SK-N-SH (cell line): ENCODE data around the gene SH3D19. TPM values are rescaled to one million over a fixed set of nuclear protein-coding genes. Genes with fewer than 3 reads are reported as not detected.

Source experiments
- CTCF ChIA-PET: fragments of 300-600, 350-600 bp; formaldehyde crosslinking; extraction: SDS; loops from one replicate; lab custom pipeline; 2021; lab: Yijun Ruan, JAX
- POLR2A ChIA-PET: fragments of 350-600 bp; sonication (Branson Sonifier 250); formaldehyde crosslinking; extraction: SDS; loops from one replicate; lab custom pipeline; 2020; ENCODE audit warnings: antibody characterized with exemption, inconsistent platforms; lab: Yijun Ruan, JAX
- DNase-seq: peaks from one replicate; pipeline ENCODE4 v3.0.0; 2012
- H2AFZ ChIP-seq: fragments of 200-600 bp; sonication (generic); 2 replicates; pipeline ENCODE4 v1.8.1; 2016; ENCODE audit warnings: antibody characterized with exemption, mild to moderate bottlenecking, low read depth
- H3F3A ChIP-seq: fragments of 200-600 bp; sonication (generic); replicated peaks from 2 replicates; pipeline ENCODE3; 2016; ENCODE audit warnings: antibody characterized with exemption, mild to moderate bottlenecking; ENCODE audit not compliant: insufficient read depth
- H3K27ac ChIP-seq, 2 experiments: fragments of 200-500 bp in 1 of 2; fragments of 200-600 bp in 1 of 2; sonication (Bioruptor generic) in 1 of 2; sonication (generic), shearing (Covaris generic) in 1 of 2; 2 replicates each; pipeline versions ENCODE4 v1.5.1 to v1.6.1; 2014 to 2016; ENCODE audit warnings: low read depth in 2 of 2, inconsistent platforms in 1 of 2, low read length in 1 of 2, mild to moderate bottlenecking in 1 of 2, mixed read lengths in 1 of 2
- H3K27me3 ChIP-seq: fragments of 200-600 bp; sonication (generic), shearing (Covaris generic); 2 replicates; pipeline ENCODE4 v1.6.1; 2016; ENCODE audit warnings: mixed run types; ENCODE audit not compliant: insufficient read depth
- H3K36me3 ChIP-seq, 2 experiments: fragments of 200-500 bp in 1 of 2; fragments of 200-600 bp in 1 of 2; sonication (Bioruptor generic) in 1 of 2; sonication (generic) in 1 of 2; replicated peaks in 1 of 2; 2 replicates each; pipeline versions ENCODE3 to v1.5.1; 2014 to 2016; ENCODE audit warnings: low read length in 1 of 2, mild to moderate bottlenecking in 1 of 2; ENCODE audit not compliant: insufficient read depth in 2 of 2, control insufficient read depth in 1 of 2
- H3K4me1 ChIP-seq, 2 experiments: fragments of 200-500 bp in 1 of 2; fragments of 200-600 bp in 1 of 2; sonication (Bioruptor generic) in 1 of 2; sonication (generic), shearing (Covaris generic) in 1 of 2; 2 replicates each; pipeline versions ENCODE4 v1.5.1 to v1.6.1; 2014 to 2016; ENCODE audit warnings: low read depth in 1 of 2, low read length in 1 of 2, mixed run types in 1 of 2; ENCODE audit not compliant: insufficient read depth in 2 of 2, control insufficient read depth in 1 of 2
- H3K4me2 ChIP-seq: fragments of 200-600 bp; sonication (generic), shearing (Covaris generic); 2 replicates; pipeline ENCODE4 v1.6.1; 2017; ENCODE audit warnings: mixed run types
- H3K4me3 ChIP-seq, 2 experiments: fragments of 200-500 bp in 1 of 2; fragments of 200-600 bp in 1 of 2; sonication (Bioruptor generic) in 1 of 2; sonication (generic), shearing (Covaris generic) in 1 of 2; 2 replicates each; pipeline versions ENCODE4 v1.5.1 to v1.8.1; 2014 to 2016; ENCODE audit warnings: low read depth in 2 of 2, inconsistent platforms in 1 of 2, low read length in 1 of 2, mild to moderate bottlenecking in 1 of 2, mixed read lengths in 1 of 2, moderate library complexity in 1 of 2
- H3K79me2 ChIP-seq: fragments of 200-600 bp; sonication (generic); 2 replicates; pipeline ENCODE4 v1.8.1; 2017; ENCODE audit warnings: mild to moderate bottlenecking; ENCODE audit not compliant: insufficient read depth
- H3K9ac ChIP-seq: fragments of 200-600 bp; sonication (generic); 2 replicates; pipeline ENCODE4 v1.6.1; 2017; ENCODE audit warnings: mixed run types
- H3K9me2 ChIP-seq: fragments of 200-600 bp; sonication (generic); 2 replicates; pipeline ENCODE4 v1.6.1; 2017; ENCODE audit warnings: mixed run types
- H3K9me3 ChIP-seq: fragments of 200-600 bp; sonication (generic); 2 replicates; pipeline ENCODE4 v1.6.1; 2017; ENCODE audit warnings: mixed run types, mild to moderate bottlenecking, moderate library complexity
- H4K20me1 ChIP-seq: fragments of 200-600 bp; sonication (generic); 2 replicates; pipeline ENCODE4 v1.6.1; 2017; ENCODE audit warnings: mild to moderate bottlenecking, mixed run types; ENCODE audit not compliant: insufficient read depth
- ELF1 ChIP-seq: IDR thresholded peaks from 2 replicates; pipeline ENCODE4 v1.4.0; 2012
- EP300 ChIP-seq, 2 experiments: IDR thresholded peaks; 2 replicates each; pipeline versions ENCODE4 v1.4.0 to v1.6.1; 2012; ENCODE audit warnings: borderline replicate concordance in 1 of 2, low read depth in 1 of 2, low read length in 1 of 2
- EZH2phosphoT487 ChIP-seq: fragments of 200-600 bp; sonication (generic); IDR thresholded peaks from 2 replicates; pipeline ENCODE4 v1.6.1; 2017; ENCODE audit warnings: low read depth, mixed run types, mild to moderate bottlenecking, antibody characterized with exemption, moderate library complexity, borderline replicate concordance
- FOXM1 ChIP-seq: IDR thresholded peaks from 2 replicates; pipeline ENCODE4 v1.4.0; 2012; ENCODE audit warnings: low read depth, mild to moderate bottlenecking
- JUND ChIP-seq: IDR thresholded peaks from 2 replicates; pipeline ENCODE4 v1.4.0; 2012
- MEF2A ChIP-seq: IDR thresholded peaks from 2 replicates; pipeline ENCODE4 v1.4.0; 2012; ENCODE audit warnings: low read depth, borderline replicate concordance
- MXI1 ChIP-seq: IDR thresholded peaks from 2 replicates; pipeline ENCODE4 v1.6.1; 2012; ENCODE audit warnings: mild to moderate bottlenecking, low read depth, low read length, improper control_type of control experiment
- NFIC ChIP-seq: IDR thresholded peaks from 2 replicates; pipeline ENCODE4 v1.4.0; 2012; ENCODE audit warnings: borderline replicate concordance
- RAD21 ChIP-seq: IDR thresholded peaks from 2 replicates; pipeline ENCODE4 v1.6.1; 2012; ENCODE audit warnings: mild to moderate bottlenecking, low read length
- RFX5 ChIP-seq: IDR thresholded peaks from 2 replicates; pipeline ENCODE4 v1.6.1; 2012; ENCODE audit warnings: mild to moderate bottlenecking, improper control_type of control experiment, low read length
- RXRA ChIP-seq: IDR thresholded peaks from 2 replicates; pipeline ENCODE4 v1.4.0; 2012; ENCODE audit warnings: low read depth, mild to moderate bottlenecking, borderline replicate concordance
- SIN3A ChIP-seq: IDR thresholded peaks from 2 replicates; pipeline ENCODE4 v1.6.1; 2012; ENCODE audit warnings: low read depth, mild to moderate bottlenecking, low read length, moderate library complexity, borderline replicate concordance
- TAF1 ChIP-seq: IDR thresholded peaks from 2 replicates; pipeline ENCODE4 v1.6.1; 2012; ENCODE audit warnings: low read depth, mild to moderate bottlenecking, low read length, moderate library complexity, borderline replicate concordance
- TCF12 ChIP-seq: IDR thresholded peaks from 2 replicates; pipeline ENCODE4 v1.4.0; 2012
- TEAD4 ChIP-seq: IDR thresholded peaks from 2 replicates; pipeline ENCODE4 v1.4.0; 2012; ENCODE audit warnings: mild to moderate bottlenecking, borderline replicate concordance; ENCODE audit not compliant: insufficient read depth
- YY1 ChIP-seq: IDR thresholded peaks from 2 replicates; pipeline ENCODE4 v1.4.0; 2012; ENCODE audit warnings: low read depth, mild to moderate bottlenecking
- WGBS: methylation state at CpG from one replicate; pipeline ENCODE4 v1.1.6; 2017; ENCODE audit warnings: low lambda C conversion rate; 5-methylcytosine and 5-hydroxymethylcytosine counted together
- polyA plus RNA-seq, 3 experiments: library from polyadenylated mRNA; depleted of rRNA; stranded (reverse); fragments of >200 nt; gene quantifications; 2 replicates each; pipeline ENCODE4 v1.2.3, GENCODE V29; 2012
- TF ChIP-seq, protein P1 (sequence below): IDR thresholded peaks from 2 replicates; pipeline ENCODE4; 2012
- TF ChIP-seq, protein P2 (sequence below): fragments of 200-600 bp; sonication (generic); IDR thresholded peaks from 2 replicates; pipeline ENCODE4 v1.6.1; 2017; ENCODE audit warnings: antibody characterized with exemption, mild to moderate bottlenecking, moderate library complexity
- TF ChIP-seq, protein P3 (sequence below): IDR thresholded peaks from 2 replicates; pipeline ENCODE4 v1.4.0; 2012; ENCODE audit warnings: low read depth, borderline replicate concordance
- TF ChIP-seq, protein P4 (sequence below): fragments of 150-350 bp; IDR thresholded peaks from 2 replicates; pipeline ENCODE4 v1.6.1; 2017; ENCODE audit warnings: antibody characterized with exemption, low read length, low read depth, borderline replicate concordance

The SH3D19 gene
- polyA plus RNA-seq, 1 of the 3 experiments (the other 2 are of a cell fraction): 7.1 TPM

DNA sequence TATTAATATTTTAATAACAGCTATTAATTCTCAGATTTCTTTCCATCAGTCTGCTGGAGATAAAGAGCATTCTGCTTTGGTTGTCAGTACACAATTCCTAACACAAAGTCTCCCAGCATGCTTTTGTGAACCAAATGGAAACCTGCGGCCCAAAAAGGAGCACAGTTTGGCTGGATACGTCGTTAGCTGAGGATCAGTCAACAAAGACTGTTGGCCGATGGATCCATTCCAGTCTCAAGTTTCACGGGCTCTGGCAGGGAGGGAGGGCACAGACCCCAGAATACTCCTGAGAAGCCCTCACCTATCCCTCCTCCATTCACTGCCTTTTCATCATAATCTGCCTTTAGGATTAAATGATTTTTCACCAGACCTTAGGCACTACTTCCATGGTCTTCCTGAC lies 74.7 kb downstream of the SH3D19 start:
- POLR2A ChIA-PET: no interaction called here
- 92% methylated on average over 5 of the region's 5 CpGs for WGBS
- no peak overlapping the region for H3K4me3 ChIP-seq
- no peak overlapping the region for H3K27ac ChIP-seq
- H3K27me3 ChIP-seq: no peaks in the 10 kb centered on the region
- H3K4me1 ChIP-seq: peaks cover 0 to 10% of the 10 kb centered on the region in 2 experiments; a peak in 1 of 4 replicates
- no peak overlapping the region for H2AFZ ChIP-seq
- CTCF ChIA-PET: interaction anchor here (0.6 kb wide), 1 partner anchor 15 kb away, joined by 3 read pairs; no protein-coding TSS in a partner anchor
- H3F3A ChIP-seq: no peaks in the 10 kb centered on the region
- H3K79me2 ChIP-seq: peaks cover 5% of the 10 kb centered on the region; the same call in 1 of the 2 replicates
- no peak overlapping the region for H3K4me2 ChIP-seq
- TF ChIP-seq YY1 (no peak), NFIC (no peak), FOXM1 (no peak), EP300 (IDR thresholded peaks at IDR 0.05; ENCODE audit: borderline replicate concordance in 1 of 2, low read depth in 1 of 2, low read length in 1 of 2) (no peak), ELF1 (no peak), EZH2phosphoT487 (no peak), RFX5 (no peak), RXRA (no peak), TAF1 (no peak), TCF12 (no peak), MXI1 (no peak), JUND (no peak), SIN3A (no peak), RAD21 (no peak), MEF2A (no peak), TEAD4 (no peak)
- TF ChIP-seq, protein P1, sequence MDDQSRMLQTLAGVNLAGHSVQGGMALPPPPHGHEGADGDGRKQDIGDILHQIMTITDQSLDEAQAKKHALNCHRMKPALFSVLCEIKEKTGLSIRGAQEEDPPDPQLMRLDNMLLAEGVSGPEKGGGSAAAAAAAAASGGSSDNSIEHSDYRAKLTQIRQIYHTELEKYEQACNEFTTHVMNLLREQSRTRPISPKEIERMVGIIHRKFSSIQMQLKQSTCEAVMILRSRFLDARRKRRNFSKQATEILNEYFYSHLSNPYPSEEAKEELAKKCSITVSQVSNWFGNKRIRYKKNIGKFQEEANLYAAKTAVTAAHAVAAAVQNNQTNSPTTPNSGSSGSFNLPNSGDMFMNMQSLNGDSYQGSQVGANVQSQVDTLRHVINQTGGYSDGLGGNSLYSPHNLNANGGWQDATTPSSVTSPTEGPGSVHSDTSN: no peak
- TF ChIP-seq, protein P2, sequence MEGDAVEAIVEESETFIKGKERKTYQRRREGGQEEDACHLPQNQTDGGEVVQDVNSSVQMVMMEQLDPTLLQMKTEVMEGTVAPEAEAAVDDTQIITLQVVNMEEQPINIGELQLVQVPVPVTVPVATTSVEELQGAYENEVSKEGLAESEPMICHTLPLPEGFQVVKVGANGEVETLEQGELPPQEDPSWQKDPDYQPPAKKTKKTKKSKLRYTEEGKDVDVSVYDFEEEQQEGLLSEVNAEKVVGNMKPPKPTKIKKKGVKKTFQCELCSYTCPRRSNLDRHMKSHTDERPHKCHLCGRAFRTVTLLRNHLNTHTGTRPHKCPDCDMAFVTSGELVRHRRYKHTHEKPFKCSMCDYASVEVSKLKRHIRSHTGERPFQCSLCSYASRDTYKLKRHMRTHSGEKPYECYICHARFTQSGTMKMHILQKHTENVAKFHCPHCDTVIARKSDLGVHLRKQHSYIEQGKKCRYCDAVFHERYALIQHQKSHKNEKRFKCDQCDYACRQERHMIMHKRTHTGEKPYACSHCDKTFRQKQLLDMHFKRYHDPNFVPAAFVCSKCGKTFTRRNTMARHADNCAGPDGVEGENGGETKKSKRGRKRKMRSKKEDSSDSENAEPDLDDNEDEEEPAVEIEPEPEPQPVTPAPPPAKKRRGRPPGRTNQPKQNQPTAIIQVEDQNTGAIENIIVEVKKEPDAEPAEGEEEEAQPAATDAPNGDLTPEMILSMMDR: no peak
- TF ChIP-seq, protein P3, sequence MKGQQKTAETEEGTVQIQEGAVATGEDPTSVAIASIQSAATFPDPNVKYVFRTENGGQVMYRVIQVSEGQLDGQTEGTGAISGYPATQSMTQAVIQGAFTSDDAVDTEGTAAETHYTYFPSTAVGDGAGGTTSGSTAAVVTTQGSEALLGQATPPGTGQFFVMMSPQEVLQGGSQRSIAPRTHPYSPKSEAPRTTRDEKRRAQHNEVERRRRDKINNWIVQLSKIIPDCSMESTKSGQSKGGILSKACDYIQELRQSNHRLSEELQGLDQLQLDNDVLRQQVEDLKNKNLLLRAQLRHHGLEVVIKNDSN: no peak
- TF ChIP-seq, protein P4, sequence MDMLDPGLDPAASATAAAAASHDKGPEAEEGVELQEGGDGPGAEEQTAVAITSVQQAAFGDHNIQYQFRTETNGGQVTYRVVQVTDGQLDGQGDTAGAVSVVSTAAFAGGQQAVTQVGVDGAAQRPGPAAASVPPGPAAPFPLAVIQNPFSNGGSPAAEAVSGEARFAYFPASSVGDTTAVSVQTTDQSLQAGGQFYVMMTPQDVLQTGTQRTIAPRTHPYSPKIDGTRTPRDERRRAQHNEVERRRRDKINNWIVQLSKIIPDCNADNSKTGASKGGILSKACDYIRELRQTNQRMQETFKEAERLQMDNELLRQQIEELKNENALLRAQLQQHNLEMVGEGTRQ: no peak
- no peak for DNase-seq
- no peaks in the 10 kb centered on the region for H3K9me2 ChIP-seq
- H3K36me3 ChIP-seq: peaks cover 2 to 7% of the 10 kb centered on the region in 2 experiments
- H3K9me3 ChIP-seq: no peaks in the 10 kb centered on the region
- no peak overlapping the region for H3K9ac ChIP-seq
- H4K20me1 ChIP-seq: no peaks in the 10 kb centered on the region
